Natural killer cell (primary cell): Measurements from ENCODE around the gene ACHE. TPM values are rescaled to one million over a fixed set of nuclear protein-coding genes. Genes with fewer than 3 reads are reported as not detected.
"Not testable (repeated sequence)": the region's sequence is repeated elsewhere in the genome, so short reads cannot be mapped to it uniquely, and the experiment has no call there.

ENCODE experiments used
- ATAC-seq, 3 donors: fragments of 150-1000 bp in 2 of 3; fragments of 200-7000 bp in 1 of 3; cut with Tn5 transposase; 1 replicate in 1 of 3; 2 replicates in 2 of 3; pipeline ENCODE4 v1.10.0; 2021; ENCODE audit warnings: mild to moderate bottlenecking in 2 of 3, moderate library complexity in 2 of 3
- DNase-seq, 2 donors: peaks; one replicate each; pipeline versions ENCODE4 v3.0.0 to v3.0.0-alpha.2; 2013 to 2021; ENCODE audit warnings: mixed read lengths in 1 of 2
- H3K27ac ChIP-seq: one replicate; pipeline ENCODE4 v1.5.1; 2013; ENCODE audit warnings: mild to moderate bottlenecking, low read length
- H3K27me3 ChIP-seq: one replicate; pipeline ENCODE4 v1.6.1; 2013; ENCODE audit warnings: low read length; ENCODE audit not compliant: control insufficient read depth, insufficient read depth
- H3K36me3 ChIP-seq: one replicate; pipeline ENCODE4 v1.6.1; 2013; ENCODE audit warnings: low read length; ENCODE audit not compliant: control insufficient read depth, insufficient read depth
- H3K4me1 ChIP-seq: one replicate; pipeline ENCODE4 v1.6.1; 2013; ENCODE audit warnings: low read length; ENCODE audit not compliant: control insufficient read depth, insufficient read depth
- H3K4me3 ChIP-seq: one replicate; pipeline ENCODE4 v1.5.1; 2013; ENCODE audit warnings: low read length
- H3K9me3 ChIP-seq: one replicate; pipeline ENCODE4 v1.6.1; 2013; ENCODE audit warnings: low read length; ENCODE audit not compliant: control insufficient read depth, insufficient read depth
- H3K27ac Mint-ChIP-seq, 2 donors: one replicate each; pipeline ENCODE4 v1.8.0; 2022; ENCODE audit warnings: mild to moderate bottlenecking in 2 of 2, mixed read lengths in 2 of 2, moderate library complexity in 1 of 2
- H3K27me3 Mint-ChIP-seq, 2 donors: one replicate each; pipeline ENCODE4 v1.8.0; 2022; ENCODE audit warnings: low read depth in 2 of 2, mixed read lengths in 2 of 2
- H3K36me3 Mint-ChIP-seq: one replicate; pipeline ENCODE4 v1.8.0; 2022; ENCODE audit warnings: mixed read lengths
- H3K4me1 Mint-ChIP-seq, 2 donors: one replicate each; pipeline ENCODE4 v1.8.0; 2022; ENCODE audit warnings: mixed read lengths in 2 of 2
- H3K4me3 Mint-ChIP-seq: one replicate; pipeline ENCODE4 v1.8.0; 2022; ENCODE audit warnings: mild to moderate bottlenecking, moderate library complexity, mixed read lengths
- H3K9me3 Mint-ChIP-seq, 2 donors: one replicate each; pipeline ENCODE4 v1.8.0; 2022; ENCODE audit warnings: mixed read lengths in 2 of 2
- WGBS: methylation state at CpG from one replicate; pipeline ENCODE4 v1.1.7; 2013; ENCODE audit warnings: missing lambda C conversion rate; ENCODE audit not compliant: insufficient coverage; 5-methylcytosine and 5-hydroxymethylcytosine counted together
- intact Hi-C: fragments of 100-400 bp; cut with micrococcal nuclease; formaldehyde crosslinking; loops from one replicate; pipeline ENCODE4 v1.14.2; 2022
- total RNA-seq, 4 donors: library from RNA; stranded (reverse); fragments of 120-200 nt in 1 of 4; gene quantifications; one replicate each; pipeline versions ENCODE4 v1.2.3 to v1.2.4, GENCODE V29; 2013 to 2022
- TF ChIP-seq, protein P1 (sequence below): fragments of 200-600 bp; IDR thresholded peaks from one replicate; pipeline ENCODE4 v1.8.0; 2022; ENCODE audit warnings: antibody characterized with exemption

The ACHE gene
- total RNA-seq, result under 1 TPM; 0.18 to 0.84 (median 0.47) TPM
- total RNA-seq (2013), result 0.11 TPM

DNA sequence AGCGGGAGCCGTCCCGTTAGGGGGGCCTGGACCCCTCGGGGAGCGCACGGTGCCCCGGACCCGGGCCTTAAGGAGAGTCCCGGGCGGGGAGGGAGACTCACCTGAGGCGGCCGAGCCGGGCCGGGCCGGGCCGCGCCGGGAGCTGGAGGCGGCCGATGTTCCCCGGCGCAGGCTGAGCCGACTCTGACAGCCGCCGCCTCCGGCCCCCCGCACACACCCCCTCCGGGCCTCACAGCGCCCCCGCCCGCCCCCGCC, at the start of gene ACHE:
Gene ACHE (minus strand): TSS at position 188 of the 255 bp plus-strand sequence. CDS start 1,656 bp downstream, outside the sequence.
- WGBS, result under 1% methylated on average over 24 of the region's 32 CpGs
- Mint-ChIP-seq H3K27me3 (peaks cover 39 to 54% of the 10 kb centered on the region in 2 donors), H3K36me3 (no peaks in the 10 kb centered on the region), H3K9me3 (no peaks in the 10 kb centered on the region), H3K4me3 (peak within 1 kb of the TSS; percentile 88), H3K27ac (peak within 1 kb of the TSS; percentile 72 to 86), H3K4me1 (peaks cover 13 to 18% of the 10 kb centered on the region in 2 donors)
- ATAC-seq (no peak), DNase-seq (no peak)
- intact Hi-C loops, result loop anchor here (5.0 kb wide), 1 partner anchor 182 kb away; no protein-coding TSS in a partner anchor
- TF ChIP-seq, protein P1, sequence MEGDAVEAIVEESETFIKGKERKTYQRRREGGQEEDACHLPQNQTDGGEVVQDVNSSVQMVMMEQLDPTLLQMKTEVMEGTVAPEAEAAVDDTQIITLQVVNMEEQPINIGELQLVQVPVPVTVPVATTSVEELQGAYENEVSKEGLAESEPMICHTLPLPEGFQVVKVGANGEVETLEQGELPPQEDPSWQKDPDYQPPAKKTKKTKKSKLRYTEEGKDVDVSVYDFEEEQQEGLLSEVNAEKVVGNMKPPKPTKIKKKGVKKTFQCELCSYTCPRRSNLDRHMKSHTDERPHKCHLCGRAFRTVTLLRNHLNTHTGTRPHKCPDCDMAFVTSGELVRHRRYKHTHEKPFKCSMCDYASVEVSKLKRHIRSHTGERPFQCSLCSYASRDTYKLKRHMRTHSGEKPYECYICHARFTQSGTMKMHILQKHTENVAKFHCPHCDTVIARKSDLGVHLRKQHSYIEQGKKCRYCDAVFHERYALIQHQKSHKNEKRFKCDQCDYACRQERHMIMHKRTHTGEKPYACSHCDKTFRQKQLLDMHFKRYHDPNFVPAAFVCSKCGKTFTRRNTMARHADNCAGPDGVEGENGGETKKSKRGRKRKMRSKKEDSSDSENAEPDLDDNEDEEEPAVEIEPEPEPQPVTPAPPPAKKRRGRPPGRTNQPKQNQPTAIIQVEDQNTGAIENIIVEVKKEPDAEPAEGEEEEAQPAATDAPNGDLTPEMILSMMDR, result no peak
- peak within 1 kb of the TSS; percentile 6 for H3K4me3 ChIP-seq
- H3K36me3 ChIP-seq, result no peaks in the 10 kb centered on the region
- H3K27me3 ChIP-seq, result peaks cover 28% of the 10 kb centered on the region
- no peak within 1 kb of the TSS for H3K27ac ChIP-seq
- no peaks in the 10 kb centered on the region for H3K9me3 ChIP-seq
- H3K4me1 ChIP-seq, result peaks cover 30% of the 10 kb centered on the region

DNA sequence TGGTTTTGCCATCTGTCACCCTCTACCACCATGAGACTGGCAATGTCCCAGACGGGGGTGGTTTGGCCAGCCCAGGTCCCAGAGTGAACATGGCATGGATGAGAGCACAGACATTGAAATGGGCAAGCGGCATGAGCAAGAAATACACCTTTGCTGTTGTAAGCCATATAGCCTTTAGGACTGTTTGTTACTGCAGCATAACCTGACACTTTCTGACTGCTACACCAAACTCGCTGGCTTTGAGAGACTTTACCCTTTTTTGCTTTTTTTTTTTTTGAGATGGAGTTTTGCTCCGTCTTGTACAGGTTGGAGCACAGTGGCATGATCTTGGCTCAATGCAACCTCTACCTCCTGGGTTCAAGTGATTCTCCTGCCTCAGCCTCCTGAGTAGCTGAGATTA, 48.5 kb upstream of the ACHE start:
- Mint-ChIP-seq H3K27me3 (peaks cover 14 to 17% of the 10 kb centered on the region in 2 donors), H3K4me1 (peaks cover 0 to 5% of the 10 kb centered on the region in 2 donors), H3K36me3 (no peaks in the 10 kb centered on the region), H3K9me3 (no peaks in the 10 kb centered on the region), H3K27ac (no peak overlapping the region), H3K4me3 (no peak overlapping the region)
- intact Hi-C loops, result no loop called here
- no peak overlapping the region for H3K27ac ChIP-seq
- 83% methylated on average over 4 of the region's 4 CpGs for WGBS
- TF ChIP-seq, protein P1, result no peak
- no peaks in the 10 kb centered on the region for H3K36me3 ChIP-seq
- H3K4me1 ChIP-seq, result no peaks in the 10 kb centered on the region
- no peak for ATAC-seq
- no peaks in the 10 kb centered on the region for H3K27me3 ChIP-seq
- no peak overlapping the region for H3K4me3 ChIP-seq
- H3K9me3 ChIP-seq, result no peaks in the 10 kb centered on the region
- DNase-seq, result no peak

DNA sequence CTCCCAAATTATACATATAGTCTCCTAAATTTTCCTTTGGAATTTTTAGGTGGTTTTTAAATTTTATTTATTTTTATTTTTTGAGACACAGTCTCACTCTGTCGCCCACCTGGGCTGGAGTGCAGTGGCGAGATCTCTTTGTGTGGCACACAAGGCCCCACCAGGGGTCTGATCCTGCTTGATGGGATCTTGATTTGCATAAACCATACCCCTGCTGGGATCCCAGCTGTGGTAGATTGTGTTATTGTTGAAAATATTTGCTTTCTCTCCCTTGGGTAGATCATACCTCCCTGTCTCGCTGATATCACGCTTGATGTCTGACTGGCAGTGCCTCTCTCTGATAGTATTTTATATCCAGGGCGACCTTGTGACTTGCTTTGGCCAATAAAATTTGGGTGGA, 48.0 kb upstream of the ACHE start:
- Histone ChIP-seq H3K4me1 (no peaks in the 10 kb centered on the region), H3K27me3 (no peaks in the 10 kb centered on the region), H3K9me3 (no peaks in the 10 kb centered on the region), H3K36me3 (no peaks in the 10 kb centered on the region), H3K4me3 (no peak overlapping the region), H3K27ac (no peak overlapping the region)
- Mint-ChIP-seq H3K9me3 (no peaks in the 10 kb centered on the region), H3K27ac (no peak overlapping the region), H3K27me3 (peaks cover 14 to 15% of the 10 kb centered on the region in 2 donors), H3K4me3 (no peak overlapping the region), H3K36me3 (no peaks in the 10 kb centered on the region), H3K4me1 (peaks cover 0 to 5% of the 10 kb centered on the region in 2 donors)
- 82% methylated on average over 5 of the region's 5 CpGs for WGBS
- ATAC-seq, result no peak
- DNase-seq, result no peak
- intact Hi-C loops, result no loop called here
- TF ChIP-seq, protein P1, result no peak

DNA sequence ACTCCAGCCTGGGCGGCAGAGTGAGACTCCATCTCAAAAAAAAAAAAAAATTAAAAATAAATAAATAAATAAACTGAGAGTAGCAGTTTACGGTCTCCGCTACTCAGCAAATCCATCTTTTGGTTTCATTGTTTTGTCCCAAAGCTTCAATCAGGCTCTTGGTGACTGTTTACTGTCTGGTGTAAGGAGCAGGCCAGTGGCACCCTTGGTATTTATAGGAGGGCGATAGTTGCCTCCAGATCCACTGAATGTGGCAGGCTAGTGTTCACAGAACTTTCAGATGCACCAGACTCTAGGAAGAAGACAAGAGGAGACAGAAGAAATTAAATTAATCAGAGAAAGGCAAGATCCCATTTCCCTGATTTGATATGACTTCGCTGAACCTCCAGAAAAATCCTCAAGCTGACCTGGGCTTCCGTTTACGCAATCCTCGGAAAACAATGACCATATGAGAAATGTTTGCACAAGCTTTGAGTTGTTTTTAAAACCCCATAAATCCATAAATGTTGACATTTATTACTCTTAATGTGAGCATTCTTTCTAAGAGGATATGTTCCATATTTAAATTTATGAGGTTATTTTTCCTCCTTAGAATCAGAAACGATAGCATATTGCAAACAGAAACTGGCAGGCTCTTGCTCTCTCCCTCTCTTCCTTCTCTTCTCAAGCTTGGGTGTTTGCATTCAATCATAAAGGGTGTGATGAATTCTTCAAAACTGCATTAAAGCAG, 46.5 kb upstream of the ACHE start:
- intact Hi-C loops, result no loop called here
- no peak overlapping the region for H3K27ac ChIP-seq

DNA sequence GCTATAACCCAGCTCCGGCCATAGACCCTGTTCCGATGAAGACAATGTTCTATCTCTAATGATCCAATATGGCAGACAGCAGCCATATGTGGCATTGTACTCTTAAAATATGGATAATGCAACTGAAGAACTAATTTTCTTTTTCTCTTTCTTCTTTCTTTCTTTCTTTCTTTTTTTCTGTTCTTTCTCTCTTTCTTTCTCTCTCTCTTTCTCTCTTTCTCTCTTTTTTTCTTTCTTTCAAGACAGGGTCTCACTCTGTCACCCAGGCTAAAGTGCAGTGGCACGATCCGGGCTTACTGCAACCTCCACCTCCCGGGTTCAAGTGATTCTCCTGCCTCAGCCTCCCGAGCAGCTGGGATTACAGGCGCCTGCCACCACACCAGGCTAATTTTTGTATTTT, 40.5 kb upstream of the ACHE start:
- not testable (repeated sequence) for H3K27ac ChIP-seq, H3K36me3 ChIP-seq

More for the DNA sequence above, 46.5 kb upstream of the ACHE start:
- Histone ChIP-seq H3K9me3 (no peaks in the 10 kb centered on the region), H3K27me3 (no peaks in the 10 kb centered on the region), H3K4me3 (no peak overlapping the region), H3K4me1 (no peaks in the 10 kb centered on the region), H3K36me3 (no peaks in the 10 kb centered on the region)
- Mint-ChIP-seq H3K27me3 (peaks cover 14 to 17% of the 10 kb centered on the region in 2 donors), H3K36me3 (no peaks in the 10 kb centered on the region), H3K4me1 (peaks cover 0 to 5% of the 10 kb centered on the region in 2 donors), H3K27ac (no peak overlapping the region), H3K4me3 (no peak overlapping the region), H3K9me3 (no peaks in the 10 kb centered on the region)
- WGBS, result 81% methylated on average over 7 of the region's 9 CpGs
- TF ChIP-seq, protein P1, result no peak
- ATAC-seq (no peak), DNase-seq (no peak)

More for the DNA sequence above, 40.5 kb upstream of the ACHE start:
- H3K27ac Mint-ChIP-seq, H3K27me3 ChIP-seq, DNase-seq, H3K4me1 ChIP-seq, H3K4me3 Mint-ChIP-seq, H3K4me3 ChIP-seq, H3K9me3 Mint-ChIP-seq, H3K36me3 Mint-ChIP-seq, H3K27me3 Mint-ChIP-seq, H3K4me1 Mint-ChIP-seq, H3K9me3 ChIP-seq, ATAC-seq, intact Hi-C loops: not testable (repeated sequence)
- WGBS, result 93% methylated on average over 5 of the region's 7 CpGs
